Urinary bladder (tissue), 4 donors: ENCODE results near the gene EIF4E1B. TPM values are rescaled to one million over a fixed set of nuclear protein-coding genes. Genes with fewer than 3 reads are reported as not detected.

Source experiments
- DNase-seq: peaks from one replicate; pipeline ENCODE4 v3.0.0-alpha.2; 2015; ENCODE audit errors: extremely low spot score
- H3K27ac ChIP-seq: one replicate; pipeline ENCODE4 v1.5.1; 2013; ENCODE audit warnings: low read depth, mild to moderate bottlenecking, moderate library complexity
- H3K36me3 ChIP-seq: one replicate; pipeline ENCODE4 v1.6.1; 2013; ENCODE audit warnings: mild to moderate bottlenecking, moderate library complexity; ENCODE audit not compliant: insufficient read depth
- H3K4me1 ChIP-seq: one replicate; pipeline ENCODE4 v1.6.1; 2013; ENCODE audit warnings: mild to moderate bottlenecking, moderate library complexity; ENCODE audit not compliant: insufficient read depth
- H3K4me3 ChIP-seq: one replicate; pipeline ENCODE4 v1.5.1; 2013; ENCODE audit warnings: low read depth, low read length
- WGBS: extraction: QIAGEN DNeasy Blood & Tissue Kit; methylation state at CpG from one replicate; pipeline ENCODE4 v1.1.7; 2013; 5-methylcytosine and 5-hydroxymethylcytosine counted together
- polyA plus RNA-seq: library from polyadenylated mRNA; stranded (reverse); fragments of 200-250 nt; gene quantifications from one replicate; pipeline ENCODE4 v1.2.3, GENCODE V29; 2013
- total RNA-seq: library from RNA; depleted of rRNA; stranded (reverse); fragments of >200 nt; gene quantifications from one replicate; pipeline ENCODE4 v1.2.3, GENCODE V29; 2014
- donor health status: healthy with polysubstance abuse.
- donor health status: healthy.

EIF4E1B gene
- total and polyA plus RNA-seq, 2 donors: not detected

- no peak overlapping the region for H3K27ac ChIP-seq
- no peak for DNase-seq
- WGBS: 42% methylated on average over 4 of the region's 4 CpGs
Observed at GRCh38 chr5:176639981-176640380, 9.5 kb downstream of the EIF4E1B start.

GRCh38 chr5:176640616-176641015 lies 10.1 kb downstream of the EIF4E1B start:
- Histone ChIP-seq H3K4me1 (no peaks in the 10 kb centered on the region), H3K27ac (no peak overlapping the region), H3K36me3 (no peaks in the 10 kb centered on the region), H3K4me3 (no peak overlapping the region)
- 75% methylated on average over 4 of the region's 4 CpGs for WGBS
- no peak for DNase-seq

More at GRCh38 chr5:176639981-176640380, 9.5 kb downstream of the EIF4E1B start:
- Histone ChIP-seq H3K36me3 (no peaks in the 10 kb centered on the region), H3K4me1 (no peaks in the 10 kb centered on the region), H3K4me3 (no peak overlapping the region)

GRCh38 chr5:176642675-176643490 lies 12.4 kb downstream of the EIF4E1B start:
- WGBS: 48% methylated on average over 15 of the region's 15 CpGs
- Histone ChIP-seq H3K27ac (no peak overlapping the region), H3K4me1 (no peaks in the 10 kb centered on the region), H3K36me3 (no peaks in the 10 kb centered on the region), H3K4me3 (no peak overlapping the region)
- no peak for DNase-seq

- Histone ChIP-seq H3K4me1 (no peaks in the 10 kb centered on the region), H3K36me3 (no peaks in the 10 kb centered on the region), H3K4me3 (no peak overlapping the region), H3K27ac (no peak overlapping the region)
- WGBS: 80% methylated on average over 11 of the region's 11 CpGs
- DNase-seq: no peak
Observed at GRCh38 chr5:176643491-176644219, 13.2 kb downstream of the EIF4E1B start.

GRCh38 chr5:176644294-176644693 lies 13.8 kb downstream of the EIF4E1B start:
- no peak overlapping the region for H3K4me3 ChIP-seq
- H3K36me3 ChIP-seq: no peaks in the 10 kb centered on the region
- no peak overlapping the region for H3K27ac ChIP-seq
- H3K4me1 ChIP-seq: no peaks in the 10 kb centered on the region
- WGBS: 56% methylated on average over 9 of the region's 9 CpGs
- no peak for DNase-seq

GRCh38 chr5:176644878-176645670 lies 14.6 kb downstream of the EIF4E1B start:
- H3K4me1 ChIP-seq: no peaks in the 10 kb centered on the region
- 92% methylated on average over 22 of the region's 22 CpGs for WGBS
- no peaks in the 10 kb centered on the region for H3K36me3 ChIP-seq
- H3K4me3 ChIP-seq: no peak overlapping the region
- H3K27ac ChIP-seq: no peak overlapping the region
- no peak for DNase-seq

GRCh38 chr5:176646049-176646706 lies 15.7 kb downstream of the EIF4E1B start:
- Histone ChIP-seq H3K27ac (no peak overlapping the region), H3K36me3 (no peaks in the 10 kb centered on the region), H3K4me1 (no peaks in the 10 kb centered on the region), H3K4me3 (no peak overlapping the region)
- WGBS: 88% methylated on average over 7 of the region's 7 CpGs
- no peak for DNase-seq

GRCh38 chr5:176646707-176647029 lies 16.2 kb downstream of the EIF4E1B start:
- no peak for DNase-seq
- 11% methylated on average over 11 of the region's 11 CpGs for WGBS
- H3K4me3 ChIP-seq: peak overlapping the region; percentile 10
- H3K4me1 ChIP-seq: no peaks in the 10 kb centered on the region
- H3K27ac ChIP-seq: peak overlapping the region; percentile 45
- no peaks in the 10 kb centered on the region for H3K36me3 ChIP-seq

GRCh38 chr5:176647030-176647842 lies 16.8 kb downstream of the EIF4E1B start, which contains the start of gene TSPAN17:
Gene TSPAN17 (plus strand): TSS chr5:176647484. CDS start chr5:176647616, 132 bp downstream.
- no peaks in the 10 kb centered on the region for H3K36me3 ChIP-seq
- WGBS: under 1% methylated on average over 63 of the region's 63 CpGs
- H3K4me3 ChIP-seq: peak within 1 kb of the TSS; percentile 72
- peak within 1 kb of the TSS; percentile 45 for H3K27ac ChIP-seq
- peak; percentile 96 for DNase-seq
- no peaks in the 10 kb centered on the region for H3K4me1 ChIP-seq

- Histone ChIP-seq H3K36me3 (no peaks in the 10 kb centered on the region), H3K4me1 (no peaks in the 10 kb centered on the region), H3K4me3 (peak overlapping the region; percentile 72), H3K27ac (no peak overlapping the region)
- 9% methylated on average over 20 of the region's 20 CpGs for WGBS
- peak; percentile 23 for DNase-seq
Observed at GRCh38 chr5:176647843-176648473, 17.5 kb downstream of the EIF4E1B start.

- DNase-seq: no peak
- WGBS: 72% methylated on average over 15 of the region's 15 CpGs
Observed at GRCh38 chr5:176648474-176649194, 18.2 kb downstream of the EIF4E1B start.

More at GRCh38 chr5:176648474-176649194, 18.2 kb downstream of the EIF4E1B start:
- Histone ChIP-seq H3K36me3 (no peaks in the 10 kb centered on the region), H3K4me3 (peak overlapping the region; percentile 72), H3K27ac (no peak overlapping the region), H3K4me1 (no peaks in the 10 kb centered on the region)
